ENCODE measurements around the gene KSR1.

DNA sequence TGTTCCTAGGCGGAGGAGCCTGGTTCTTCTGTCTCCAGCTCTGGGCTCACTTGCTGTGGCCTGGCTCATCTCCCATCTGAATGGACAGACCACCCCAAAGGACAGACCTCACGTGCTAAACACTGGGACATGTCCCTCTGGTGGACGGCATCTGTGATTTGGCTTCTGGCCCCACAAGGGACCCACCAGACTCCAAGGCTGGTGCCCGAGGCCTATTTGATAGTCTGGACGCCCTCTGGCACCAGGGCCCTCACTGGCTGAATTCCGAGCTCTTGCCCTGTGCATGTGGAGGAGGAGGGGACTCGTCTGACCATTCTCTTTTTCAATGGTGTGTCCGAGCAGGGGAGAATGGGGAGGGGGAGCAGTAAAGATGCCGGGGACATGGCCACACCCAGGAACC, 112.0 kb downstream of the KSR1 start:
- TF ChIP-seq EZH2 (IDR thresholded peaks at IDR 0.05; ENCODE audit: insufficient read depth, poor library complexity, severe bottlenecking) (no peak), EZH2phosphoT487 (IDR thresholded peaks at IDR 0.05; ENCODE audit: insufficient read depth, low read depth) (no peak)

All from GM23248 (cell line).